NCI-H2107 (cell line): ENCODE measurements around the gene HACD1.

ENCODE experiments used
- DNase-seq: peaks from one replicate; lab custom pipeline; 2025; lab: John Stamatoyannopoulos, UW

HACD1 gene

GRCh38 chr10:17617031-17617911, at the start of gene HACD1:
Gene HACD1 (minus strand): TSS chr10:17617374. CDS start chr10:17617339, 35 bp downstream.
- DNase-seq = peak; percentile 0

- DNase-seq = no peak
Measured at GRCh38 chr10:17665747-17666146, 48.6 kb upstream of the HACD1 start.

GRCh38 chr10:17663450-17663849, 46.3 kb upstream of the HACD1 start:
- DNase-seq = no peak

- DNase-seq = no peak
Measured at GRCh38 chr10:17662193-17663138, 45.3 kb upstream of the HACD1 start.

- DNase-seq = no peak
Measured at GRCh38 chr10:17661510-17661909, 44.3 kb upstream of the HACD1 start.

GRCh38 chr10:17660921-17661320, 43.7 kb upstream of the HACD1 start:
- DNase-seq = no peak

GRCh38 chr10:17659365-17659764, 42.2 kb upstream of the HACD1 start:
- no peak for DNase-seq

GRCh38 chr10:17657103-17657500, 39.9 kb upstream of the HACD1 start:
- DNase-seq = no peak

GRCh38 chr10:17655567-17656146, 38.5 kb upstream of the HACD1 start:
- DNase-seq = no peak

- DNase-seq = no peak
Measured at GRCh38 chr10:17655009-17655408, 37.8 kb upstream of the HACD1 start.

GRCh38 chr10:17652585-17652984, 35.4 kb upstream of the HACD1 start:
- no peak for DNase-seq

- DNase-seq = no peak
Measured at GRCh38 chr10:17651896-17652295, 34.7 kb upstream of the HACD1 start.

- no peak for DNase-seq
Measured at GRCh38 chr10:17650416-17650815, 33.2 kb upstream of the HACD1 start.

- no peak for DNase-seq
Measured at GRCh38 chr10:17649836-17650235, 32.7 kb upstream of the HACD1 start.

- no peak for DNase-seq
Measured at GRCh38 chr10:17649052-17649451, 31.9 kb upstream of the HACD1 start.

GRCh38 chr10:17648243-17649035, 31.3 kb upstream of the HACD1 start:
- DNase-seq = no peak

- DNase-seq = no peak
Measured at GRCh38 chr10:17647326-17647725, 30.2 kb upstream of the HACD1 start.

GRCh38 chr10:17645621-17646345, 28.6 kb upstream of the HACD1 start:
- DNase-seq = no peak

GRCh38 chr10:17644485-17644943, 27.3 kb upstream of the HACD1 start:
- DNase-seq = no peak

- DNase-seq = peak; percentile 67
Measured at GRCh38 chr10:17643755-17644484, 26.7 kb upstream of the HACD1 start, which contains the start of gene STAM. Gene STAM (plus strand): TSS chr10:17644151. CDS start chr10:17644340, 189 bp downstream.
